ENCODE data around the gene NUDT7. TPM values are rescaled to one million over a fixed set of nuclear protein-coding genes. Genes with fewer than 3 reads are reported as not detected.

The NUDT7 gene
- total RNA-seq, 1 donor from 2014 or later, result 3.5 TPM

DNA sequence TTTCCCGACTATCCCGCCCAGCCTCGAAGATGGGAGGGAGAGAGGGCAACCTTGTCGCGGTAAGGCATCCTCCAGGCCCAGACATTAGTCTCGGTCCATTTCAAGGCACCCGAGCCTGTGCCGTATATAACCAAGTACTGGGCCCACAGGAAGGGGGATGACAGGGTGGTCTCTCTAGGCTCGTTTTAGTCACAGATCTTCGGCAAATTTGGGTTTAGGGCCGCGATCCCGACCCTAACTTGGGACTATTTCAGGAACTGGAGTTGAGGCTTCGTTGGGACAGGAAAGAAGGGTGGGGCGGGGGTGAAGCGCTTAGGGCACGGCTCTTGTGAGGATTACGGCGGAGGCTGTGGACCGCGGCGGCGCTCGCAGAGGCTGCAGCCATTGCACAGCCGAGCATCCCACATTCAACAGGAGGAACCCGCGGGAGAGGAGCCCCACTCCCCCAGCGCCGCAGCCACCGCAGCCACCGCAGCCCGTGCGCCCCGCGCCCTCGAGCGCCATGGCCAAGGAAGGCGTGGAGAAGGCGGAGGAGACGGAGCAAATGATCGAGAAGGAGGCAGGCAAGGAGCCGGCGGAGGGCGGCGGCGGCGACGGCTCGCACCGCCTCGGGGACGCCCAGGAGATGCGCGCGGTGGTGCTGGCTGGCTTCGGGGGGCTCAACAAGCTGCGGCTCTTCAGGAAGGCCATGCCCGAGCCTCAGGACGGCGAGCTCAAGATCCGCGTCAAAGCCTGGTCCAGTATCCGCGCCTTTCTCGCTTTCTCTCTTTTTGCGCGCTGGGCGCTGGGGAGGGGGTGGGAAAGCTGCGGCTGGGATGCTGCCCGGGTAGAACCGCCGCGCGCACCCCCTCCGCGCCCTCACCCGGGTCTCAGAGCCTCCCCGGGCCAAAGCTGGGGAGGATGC, 66.1 kb downstream of the NUDT7 start, which contains the start of gene VAT1L:
Gene VAT1L (plus strand): TSS at position 384 of the 904 bp plus-strand sequence. CDS start 119 bp downstream, at position 503.
- H3K4me3 ChIP-seq (ENCODE audit: insufficient read depth, low read depth, low read length), result peak within 1 kb of the TSS; percentile 75
- TF ChIP-seq EZH2 (IDR thresholded peaks at IDR 0.05; ENCODE audit: insufficient read depth, low read length), result no peak
- TF ChIP-seq, protein P1, sequence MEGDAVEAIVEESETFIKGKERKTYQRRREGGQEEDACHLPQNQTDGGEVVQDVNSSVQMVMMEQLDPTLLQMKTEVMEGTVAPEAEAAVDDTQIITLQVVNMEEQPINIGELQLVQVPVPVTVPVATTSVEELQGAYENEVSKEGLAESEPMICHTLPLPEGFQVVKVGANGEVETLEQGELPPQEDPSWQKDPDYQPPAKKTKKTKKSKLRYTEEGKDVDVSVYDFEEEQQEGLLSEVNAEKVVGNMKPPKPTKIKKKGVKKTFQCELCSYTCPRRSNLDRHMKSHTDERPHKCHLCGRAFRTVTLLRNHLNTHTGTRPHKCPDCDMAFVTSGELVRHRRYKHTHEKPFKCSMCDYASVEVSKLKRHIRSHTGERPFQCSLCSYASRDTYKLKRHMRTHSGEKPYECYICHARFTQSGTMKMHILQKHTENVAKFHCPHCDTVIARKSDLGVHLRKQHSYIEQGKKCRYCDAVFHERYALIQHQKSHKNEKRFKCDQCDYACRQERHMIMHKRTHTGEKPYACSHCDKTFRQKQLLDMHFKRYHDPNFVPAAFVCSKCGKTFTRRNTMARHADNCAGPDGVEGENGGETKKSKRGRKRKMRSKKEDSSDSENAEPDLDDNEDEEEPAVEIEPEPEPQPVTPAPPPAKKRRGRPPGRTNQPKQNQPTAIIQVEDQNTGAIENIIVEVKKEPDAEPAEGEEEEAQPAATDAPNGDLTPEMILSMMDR (IDR thresholded peaks at IDR 0.05; ENCODE audit: insufficient read depth, low read depth, low read length), result no peak
- no peak for FAIRE-seq
- peaks cover 60% of the 10 kb centered on the region for H3K27me3 Mint-ChIP-seq (ENCODE audit: low read depth, unreplicated experiment)
- H3K9me3 Mint-ChIP-seq (ENCODE audit: unreplicated experiment), result peaks cover 4% of the 10 kb centered on the region
- peak within 1 kb of the TSS; percentile 75 for H3K9ac ChIP-seq (ENCODE audit: low read length)
- H4K20me1 ChIP-seq (ENCODE audit: insufficient read depth, low read length), result no peaks in the 10 kb centered on the region
- peaks cover 5% of the 10 kb centered on the region for H3K27me3 ChIP-seq (ENCODE audit: insufficient read depth, low read length)
- no peak within 1 kb of the TSS for H3K27ac Mint-ChIP-seq (ENCODE audit: unreplicated experiment)
- H3K4me3 Mint-ChIP-seq (ENCODE audit: unreplicated experiment), result peak within 1 kb of the TSS; percentile 93
- H3K27ac ChIP-seq (ENCODE audit: low read depth, low read length), result no peak within 1 kb of the TSS
- H3K79me2 ChIP-seq (ENCODE audit: insufficient read depth, low read length), result peaks cover 9% of the 10 kb centered on the region
- H3K4me1 Mint-ChIP-seq (ENCODE audit: low read depth, unreplicated experiment), result no peaks in the 10 kb centered on the region
- H3K9me3 ChIP-seq (ENCODE audit: insufficient read depth, low read depth, low read length), result no peaks in the 10 kb centered on the region
- H3K4me1 ChIP-seq (ENCODE audit: insufficient read depth, low read length), result peaks cover 6% of the 10 kb centered on the region
- H3K36me3 ChIP-seq (ENCODE audit: insufficient read depth, low read length), result no peaks in the 10 kb centered on the region
- H2AFZ ChIP-seq (ENCODE audit: low read depth, low read length), result peak within 1 kb of the TSS; percentile 94
- peak; percentile 64 for DNase-seq (ENCODE audit: low read depth)
- no peaks in the 10 kb centered on the region for H3K36me3 Mint-ChIP-seq (ENCODE audit: low read depth, unreplicated experiment)
- peak within 1 kb of the TSS; percentile 93 for H3K4me2 ChIP-seq (ENCODE audit: low read length)

DNA sequence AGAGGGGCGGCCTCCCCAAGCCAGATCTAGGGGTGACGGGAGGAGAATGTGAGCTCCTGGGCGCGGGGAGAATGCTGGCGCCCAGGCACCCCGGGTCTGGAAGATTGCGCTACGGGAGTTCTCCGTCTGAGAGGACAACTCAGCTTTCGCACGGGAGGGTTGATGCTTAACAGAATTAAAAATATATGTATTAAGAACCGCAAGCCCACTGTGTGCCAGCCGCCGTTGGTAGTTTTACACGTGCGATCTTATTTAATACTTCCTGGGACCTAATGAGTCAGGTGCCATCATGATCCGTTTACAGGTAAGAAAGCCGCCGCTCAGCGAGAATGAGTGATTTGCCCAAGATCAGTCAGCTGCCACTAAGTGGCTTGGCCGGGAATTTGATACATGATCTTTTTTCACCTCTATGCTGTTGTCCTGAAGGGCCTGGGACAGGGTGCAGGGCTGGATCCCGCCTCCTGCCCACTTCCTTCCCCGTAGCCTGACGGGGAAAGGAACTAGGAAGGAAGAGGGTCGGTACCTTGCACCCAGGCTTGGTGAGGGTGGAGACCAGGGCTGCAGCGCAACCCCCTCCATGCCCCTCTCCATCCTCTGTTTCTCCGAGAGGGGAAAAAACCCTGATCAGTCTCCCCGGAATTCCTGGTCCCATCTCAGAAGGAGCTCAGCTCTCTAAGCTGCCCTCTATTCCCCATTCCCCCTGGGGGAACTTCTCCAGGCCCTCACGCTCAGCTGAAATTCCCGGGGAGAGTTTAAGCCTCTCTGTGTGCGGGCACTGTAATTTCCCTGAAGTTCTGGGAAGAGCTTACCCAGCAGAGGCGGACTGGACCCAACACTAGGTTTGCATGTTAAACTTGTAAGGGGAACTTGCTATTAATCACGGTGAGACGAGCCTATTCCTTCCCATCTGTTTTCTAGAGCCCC, 67.0 kb downstream of the NUDT7 start:
- DNase-seq (ENCODE audit: low read depth) (no peak), FAIRE-seq (no peak)
- Mint-ChIP-seq H3K27me3 (ENCODE audit: low read depth, unreplicated experiment) (peaks cover 60% of the 10 kb centered on the region), H3K4me3 (ENCODE audit: unreplicated experiment) (peak overlapping the region; percentile 47), H3K27ac (ENCODE audit: unreplicated experiment) (no peak overlapping the region), H3K36me3 (ENCODE audit: low read depth, unreplicated experiment) (no peaks in the 10 kb centered on the region), H3K9me3 (ENCODE audit: unreplicated experiment) (no peaks in the 10 kb centered on the region), H3K4me1 (ENCODE audit: low read depth, unreplicated experiment) (no peaks in the 10 kb centered on the region)
- H3K4me3 ChIP-seq (ENCODE audit: insufficient read depth, low read depth, low read length), result peak overlapping the region; percentile 75
- H3K4me1 ChIP-seq (ENCODE audit: insufficient read depth, low read length), result peaks cover 9% of the 10 kb centered on the region
- peak overlapping the region; percentile 93 for H3K4me2 ChIP-seq (ENCODE audit: low read length)
- no peak overlapping the region for H3K27ac ChIP-seq (ENCODE audit: low read depth, low read length)
- peaks cover 13% of the 10 kb centered on the region for H3K79me2 ChIP-seq (ENCODE audit: insufficient read depth, low read length)
- no peaks in the 10 kb centered on the region for H3K9me3 ChIP-seq (ENCODE audit: insufficient read depth, low read depth, low read length)
- no peaks in the 10 kb centered on the region for H4K20me1 ChIP-seq (ENCODE audit: insufficient read depth, low read length)
- no peaks in the 10 kb centered on the region for H3K36me3 ChIP-seq (ENCODE audit: insufficient read depth, low read length)
- peak overlapping the region; percentile 94 for H2AFZ ChIP-seq (ENCODE audit: low read depth, low read length)
- H3K9ac ChIP-seq (ENCODE audit: low read length), result peak overlapping the region; percentile 75
- H3K27me3 ChIP-seq (ENCODE audit: insufficient read depth, low read length), result peaks cover 5% of the 10 kb centered on the region
- peak; percentile 42 for TF ChIP-seq EZH2 (IDR thresholded peaks at IDR 0.05; ENCODE audit: insufficient read depth, low read length)
- TF ChIP-seq, protein P1 (IDR thresholded peaks at IDR 0.05; ENCODE audit: insufficient read depth, low read depth, low read length), result no peak

All from astrocyte (in vitro differentiated cells and primary cell).